Measurements from ENCODE around the gene GPC5. TPM values are rescaled to one million over a fixed set of nuclear protein-coding genes. Genes with fewer than 3 reads are reported as not detected.

GPC5 gene
- total and polyA plus RNA-seq, 2 donors (not counting 3 experiments of a cell fraction or from before 2014, with no cell fraction given) = 0.59 to 0.97 TPM

DNA sequence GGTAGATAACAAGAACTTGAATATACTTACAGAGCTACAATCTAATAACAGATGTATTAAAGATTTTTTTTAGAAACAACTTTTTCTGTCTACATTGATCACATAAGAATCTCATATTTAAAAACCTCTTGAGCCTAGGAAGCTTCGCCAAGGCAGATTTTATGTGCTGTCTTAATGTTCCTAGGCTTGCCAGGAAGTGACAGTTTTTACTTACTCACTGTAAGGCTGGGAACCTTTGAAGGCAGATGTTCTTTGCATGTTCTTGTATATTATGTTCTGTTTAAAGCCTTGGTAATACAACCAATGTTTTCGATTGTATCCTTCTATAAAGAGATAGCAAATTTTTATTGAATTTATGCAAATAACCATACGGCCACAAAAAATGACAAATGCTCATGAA is 492.7 kb downstream of the GPC5 start:
- POLR2A ChIA-PET = no interaction called here
- dilution Hi-C loops (cut with MboI; ENCODE audit: extremely low pct_ligation_motif_present, low sequenced_read_pairs) = no loop called here
- no peak for FAIRE-seq

More for the DNA sequence above, 492.7 kb downstream of the GPC5 start:
- Histone ChIP-seq H3K4me1 (ENCODE audit: control insufficient read depth, extremely low read depth, insufficient read depth, low read length) (peaks cover under 1% of the 10 kb centered on the region), H3K9me1 (replicated peaks; ENCODE audit: control insufficient read depth, extremely low read depth, insufficient read depth, low read length) (no peaks in the 10 kb centered on the region), H3K79me2 (ENCODE audit: control insufficient read depth, insufficient read depth, low read length) (no peaks in the 10 kb centered on the region), H3K9ac (replicated peaks; ENCODE audit: extremely low read depth, insufficient read depth, low read length) (no peak overlapping the region), H3K4me2 (ENCODE audit: insufficient read depth, low read length) (no peak overlapping the region), H3K9me3 (replicated peaks; ENCODE audit: control insufficient read depth, insufficient read depth, low read length) (no peaks in the 10 kb centered on the region), H2AFZ (ENCODE audit: low read depth, low read length) (no peak overlapping the region), H3K36me3 (ENCODE audit: control insufficient read depth in 2 of 2, extremely low read depth in 1 of 2, insufficient read depth in 2 of 2, low read length in 2 of 2) (no peaks in the 10 kb centered on the region), H3K27ac (ENCODE audit: insufficient read depth, low read depth, low read length) (no peak overlapping the region), H3K27me3 (ENCODE audit: control insufficient read depth in 2 of 2, insufficient read depth in 2 of 2, low read length in 2 of 2) (no peaks in the 10 kb centered on the region), H4K20me1 (replicated peaks; ENCODE audit: control insufficient read depth, extremely low read depth, insufficient read depth, low read length) (no peaks in the 10 kb centered on the region), H3K4me3 (replicated peaks in 1 of 3; ENCODE audit: insufficient read depth in 1 of 3, low read depth in 1 of 3, low read length in 3 of 3) (no peak overlapping the region)
- TF ChIP-seq MYC (IDR thresholded peaks at IDR 0.05; ENCODE audit: low read depth, low read length) (no peak), JUN (IDR thresholded peaks at IDR 0.05; ENCODE audit: borderline replicate concordance, insufficient read depth, insufficient read length, low read depth) (no peak), POLR2A (IDR thresholded peaks at IDR 0.05; ENCODE audit: low read depth, low read length) (no peak), FOS (IDR thresholded peaks at IDR 0.05; ENCODE audit: borderline replicate concordance, insufficient read depth, low read length) (no peak), EZH2 (IDR thresholded peaks at IDR 0.05; ENCODE audit: borderline replicate concordance, low read depth, low read length, severe bottlenecking) (no peak), GATA2 (IDR thresholded peaks at IDR 0.05; ENCODE audit: insufficient read depth, insufficient read length, low read depth, low read length) (no peak), POLR2AphosphoS5 (IDR thresholded peaks at IDR 0.05; ENCODE audit: insufficient read depth, low read depth, low read length) (no peak)
- TF ChIP-seq, protein P1, sequence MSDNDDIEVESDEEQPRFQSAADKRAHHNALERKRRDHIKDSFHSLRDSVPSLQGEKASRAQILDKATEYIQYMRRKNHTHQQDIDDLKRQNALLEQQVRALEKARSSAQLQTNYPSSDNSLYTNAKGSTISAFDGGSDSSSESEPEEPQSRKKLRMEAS (IDR thresholded peaks at IDR 0.05; ENCODE audit: insufficient read depth, insufficient read length) = no peak
- TF ChIP-seq, protein P2, sequence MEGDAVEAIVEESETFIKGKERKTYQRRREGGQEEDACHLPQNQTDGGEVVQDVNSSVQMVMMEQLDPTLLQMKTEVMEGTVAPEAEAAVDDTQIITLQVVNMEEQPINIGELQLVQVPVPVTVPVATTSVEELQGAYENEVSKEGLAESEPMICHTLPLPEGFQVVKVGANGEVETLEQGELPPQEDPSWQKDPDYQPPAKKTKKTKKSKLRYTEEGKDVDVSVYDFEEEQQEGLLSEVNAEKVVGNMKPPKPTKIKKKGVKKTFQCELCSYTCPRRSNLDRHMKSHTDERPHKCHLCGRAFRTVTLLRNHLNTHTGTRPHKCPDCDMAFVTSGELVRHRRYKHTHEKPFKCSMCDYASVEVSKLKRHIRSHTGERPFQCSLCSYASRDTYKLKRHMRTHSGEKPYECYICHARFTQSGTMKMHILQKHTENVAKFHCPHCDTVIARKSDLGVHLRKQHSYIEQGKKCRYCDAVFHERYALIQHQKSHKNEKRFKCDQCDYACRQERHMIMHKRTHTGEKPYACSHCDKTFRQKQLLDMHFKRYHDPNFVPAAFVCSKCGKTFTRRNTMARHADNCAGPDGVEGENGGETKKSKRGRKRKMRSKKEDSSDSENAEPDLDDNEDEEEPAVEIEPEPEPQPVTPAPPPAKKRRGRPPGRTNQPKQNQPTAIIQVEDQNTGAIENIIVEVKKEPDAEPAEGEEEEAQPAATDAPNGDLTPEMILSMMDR (IDR thresholded peaks at IDR 0.05; ENCODE audit: extremely low read depth in 1 of 2, insufficient read depth in 1 of 2, low read depth in 1 of 2, low read length in 2 of 2) = no peak
- no peak for DNase-seq (ENCODE audit: low read depth, low spot score)
- intact Hi-C loops (cut with micrococcal nuclease) = no loop called here
- BruUV-seq (replicated peaks) = no TSS peak
- CTCF ChIA-PET = no interaction called here

Measured in endothelial cell of umbilical vein (primary cell).